Effector CD4-positive, alpha-beta T cell (primary cell): ENCODE measurements around the gene RCSD1.

Experiments used
- DNase-seq: peaks from one replicate; pipeline ENCODE4 v3.0.0-alpha.2; 2020

The RCSD1 gene

DNA sequence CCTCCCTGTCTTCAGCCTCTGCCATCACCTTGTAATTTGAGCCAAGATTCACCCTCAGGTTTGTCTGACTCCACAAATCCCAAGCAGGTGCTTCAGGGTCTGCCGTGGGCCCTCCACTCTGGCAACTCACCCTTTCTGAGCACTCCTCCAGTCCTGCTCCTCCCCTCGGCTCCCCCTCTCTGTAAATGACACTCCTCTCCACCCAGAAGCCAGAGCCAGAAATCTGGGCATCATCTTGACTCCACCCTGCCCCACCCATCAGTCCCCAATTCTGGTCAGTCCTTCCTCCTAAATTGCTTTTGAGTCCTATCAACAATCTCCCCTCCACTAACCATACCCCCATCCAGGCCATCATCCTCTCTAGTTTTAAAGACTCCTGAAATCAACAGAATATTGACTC lies 40.5 kb downstream of the RCSD1 start:
- no peak for DNase-seq

DNA sequence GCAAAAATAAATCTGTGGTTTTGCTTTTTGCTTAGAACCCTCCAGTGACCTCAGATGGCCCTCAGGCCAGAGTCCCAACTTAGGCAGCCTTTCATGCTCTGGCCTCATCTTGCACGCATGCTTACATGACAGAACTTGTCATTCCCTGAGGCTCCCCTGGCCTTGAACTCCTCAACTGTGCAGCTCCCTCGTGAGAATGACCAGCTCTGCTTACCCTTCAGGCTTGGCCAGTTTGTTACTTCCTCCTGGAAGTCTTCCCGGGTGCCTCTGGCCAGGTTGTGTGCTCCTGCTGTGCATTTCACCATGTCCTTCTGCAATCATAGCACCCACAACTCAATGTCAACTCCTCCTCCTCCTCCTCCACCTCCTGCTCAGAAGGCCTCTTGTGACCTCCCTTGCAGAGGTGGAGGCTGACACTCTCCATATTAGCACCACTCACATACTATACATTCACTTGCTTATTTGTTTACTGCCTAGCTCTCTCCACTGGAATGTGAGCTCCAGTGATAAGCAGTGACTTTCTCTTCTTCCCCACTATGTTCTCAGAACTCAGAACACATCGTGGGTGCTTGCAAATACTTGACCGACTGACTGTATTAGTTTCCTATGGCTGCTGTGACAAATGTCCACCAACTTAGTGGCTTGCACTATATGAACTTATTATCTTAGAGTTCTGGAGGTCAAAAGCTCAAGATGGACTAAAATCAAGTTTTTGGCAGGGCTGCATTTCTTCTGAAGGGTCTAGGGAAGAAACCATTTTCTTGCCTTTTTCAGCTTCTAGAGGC lies 41.9 kb downstream of the RCSD1 start:
- DNase-seq: no peak

DNA sequence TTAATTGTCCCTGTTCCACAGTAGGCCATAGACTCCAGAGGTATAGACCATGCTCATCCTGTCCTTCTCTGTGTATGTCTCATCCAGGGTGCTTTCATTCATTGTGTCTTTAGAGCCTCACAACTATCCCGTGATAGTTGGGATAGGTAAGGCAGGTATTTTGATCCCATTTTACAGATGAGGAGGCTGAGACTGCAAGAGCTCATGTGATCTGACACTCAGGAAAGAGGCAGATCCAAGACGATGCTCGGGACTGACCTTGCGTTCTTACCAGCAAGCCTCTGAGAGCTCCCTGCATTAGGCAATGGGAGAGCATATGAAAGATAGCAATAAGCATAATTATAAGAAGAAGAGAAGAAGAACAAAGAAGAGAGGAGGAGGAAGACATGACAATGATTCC lies 42.8 kb downstream of the RCSD1 start:
- DNase-seq: no peak

DNA sequence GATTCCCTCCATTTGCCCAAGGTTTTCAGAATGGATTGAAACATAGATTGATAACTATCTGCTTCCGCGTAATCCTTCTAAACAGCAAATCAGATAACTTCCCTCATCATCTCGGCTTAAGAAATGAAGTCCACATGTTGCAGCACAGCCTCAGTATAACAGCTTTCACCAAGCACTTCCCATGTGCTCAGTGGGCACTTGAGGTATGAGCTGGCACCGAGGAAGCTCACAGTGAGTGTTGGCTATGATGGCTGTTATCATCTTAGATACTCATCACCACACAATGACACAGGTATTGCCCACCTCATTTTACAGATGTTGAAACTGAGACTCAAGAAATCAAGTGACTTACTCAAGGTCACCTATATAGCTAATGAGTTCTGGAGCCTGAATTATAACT lies 43.2 kb downstream of the RCSD1 start:
- DNase-seq: no peak

DNA sequence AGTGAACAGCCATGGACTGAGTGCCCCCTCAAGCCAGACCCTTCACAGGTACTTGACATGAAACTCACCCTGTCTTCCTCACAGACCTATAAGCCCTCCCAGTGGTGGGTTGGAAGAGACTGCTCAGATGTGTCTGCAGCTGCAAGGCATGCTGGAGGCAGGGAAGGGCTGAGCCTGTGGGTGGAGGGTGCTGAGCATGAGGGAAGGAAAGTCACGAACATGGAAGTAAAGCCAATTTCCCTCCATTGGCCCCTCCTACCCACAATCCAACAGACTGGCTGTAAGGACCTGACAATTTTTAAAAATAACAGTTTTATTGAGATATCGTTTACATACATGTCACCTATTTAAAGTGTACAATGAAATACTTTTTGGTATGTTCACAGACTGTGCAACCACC lies 44.1 kb downstream of the RCSD1 start:
- DNase-seq: no peak

DNA sequence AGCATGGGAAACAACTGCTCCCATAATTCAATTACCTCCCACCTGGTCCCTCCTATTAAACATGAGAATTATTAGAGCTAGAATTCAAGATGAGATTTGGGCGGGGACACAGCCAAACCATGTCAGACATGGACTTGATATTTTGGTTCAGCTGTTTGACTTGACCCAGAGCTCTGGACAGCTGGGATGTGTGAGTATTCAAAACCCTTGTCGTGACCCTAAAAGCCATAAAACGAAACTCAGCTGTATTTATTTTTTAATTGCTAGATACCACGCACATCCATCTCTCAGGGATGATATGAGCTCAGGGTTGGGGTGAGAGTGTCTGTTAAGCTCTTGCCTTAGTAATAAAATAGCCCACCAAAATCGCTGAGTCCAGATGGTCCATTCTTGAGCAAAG lies 45.4 kb downstream of the RCSD1 start:
- DNase-seq: no peak

DNA sequence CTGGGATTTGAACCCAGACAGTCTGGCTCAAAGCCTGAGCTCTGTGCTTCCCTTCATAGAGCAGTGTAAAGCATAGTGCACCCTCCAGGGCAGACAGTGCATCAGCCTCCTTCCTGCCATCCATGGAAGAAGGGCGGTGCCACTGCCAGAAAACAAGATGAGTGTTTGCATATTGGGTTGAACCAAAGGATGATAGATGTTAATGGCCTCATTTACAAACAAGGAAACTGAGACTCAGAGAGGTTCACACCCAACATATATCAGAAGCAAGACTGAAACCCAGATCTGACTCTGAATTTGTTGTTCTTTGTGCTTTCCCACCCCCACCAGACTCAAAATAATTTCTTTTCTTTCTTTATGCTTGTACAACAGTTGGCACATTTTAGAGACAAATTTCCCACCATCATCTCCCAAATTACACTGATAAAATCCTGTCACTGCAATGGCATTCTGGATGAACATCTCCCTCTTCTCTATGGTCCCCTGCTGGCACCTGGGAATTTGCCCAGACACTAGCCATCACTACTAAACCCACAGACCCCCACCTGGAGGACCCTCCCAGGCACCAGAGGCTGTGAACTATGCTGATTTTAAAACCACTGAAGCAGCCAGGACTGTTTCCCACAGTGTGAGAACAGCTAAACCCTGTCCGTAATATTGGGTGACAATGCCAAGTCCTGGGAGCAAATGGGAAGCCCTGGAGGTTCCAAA lies 46.3 kb downstream of the RCSD1 start:
- DNase-seq: no peak

DNA sequence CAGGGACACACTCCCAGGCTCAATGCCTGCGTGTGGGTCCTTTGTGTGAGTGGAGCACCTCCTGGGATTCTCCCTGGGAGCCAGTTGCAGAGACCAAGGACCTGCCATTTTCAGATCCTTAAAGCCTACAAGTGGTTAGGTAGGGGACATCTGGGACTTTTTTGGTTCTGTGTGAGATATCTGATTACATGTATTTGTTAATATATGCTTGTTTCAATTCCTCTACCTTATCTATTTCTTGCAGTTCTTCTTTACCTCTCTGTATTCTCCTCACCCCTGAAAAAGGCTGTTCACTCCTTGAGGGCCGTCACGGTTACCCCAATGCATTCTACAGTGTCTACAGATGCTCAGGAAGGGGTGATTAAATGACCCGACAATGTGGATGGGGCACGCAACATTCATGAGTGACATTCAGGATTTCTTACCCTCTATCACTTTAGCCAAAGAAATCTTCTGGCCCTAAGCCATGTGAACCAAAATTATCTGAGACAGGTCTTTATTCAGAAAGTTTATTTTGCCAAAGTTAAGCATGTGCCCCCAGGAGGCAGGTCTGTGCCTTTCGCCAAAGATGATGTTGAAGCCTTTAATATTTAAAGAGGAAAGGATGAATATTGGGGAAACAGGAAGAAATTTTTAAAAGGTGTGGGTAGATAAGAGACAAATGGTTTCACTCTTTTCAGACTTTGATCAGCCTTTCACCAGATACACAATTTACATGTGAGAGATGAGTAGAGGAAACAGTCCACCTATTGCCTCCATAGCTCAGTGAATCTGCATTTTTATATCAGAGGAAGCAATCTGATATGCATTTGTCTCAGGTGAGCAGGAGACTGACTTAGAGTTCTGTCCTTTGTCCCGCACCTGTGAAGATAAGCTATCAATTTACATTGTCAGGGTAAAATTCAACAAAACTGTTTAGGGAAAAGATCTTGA lies 47.1 kb downstream of the RCSD1 start:
- DNase-seq: no peak

DNA sequence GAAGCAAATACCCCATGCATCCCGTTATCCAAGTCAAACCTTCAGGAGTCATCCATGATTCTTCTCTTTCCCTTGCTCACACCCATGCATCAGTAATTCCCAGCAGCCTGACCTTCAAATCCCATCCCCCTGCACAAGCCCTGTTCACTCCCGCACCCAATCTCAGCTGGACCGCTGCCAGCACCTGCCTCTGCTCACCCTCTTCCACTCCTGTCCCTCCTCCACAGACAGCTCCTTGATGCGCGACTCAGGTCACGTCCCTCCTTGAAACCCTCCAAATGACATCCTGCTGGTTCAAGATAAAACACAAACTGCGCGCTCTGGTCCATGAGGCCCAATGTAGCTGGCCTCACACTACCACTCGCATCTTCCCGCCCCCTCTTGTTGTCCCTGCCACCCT lies 48.4 kb downstream of the RCSD1 start:
- DNase-seq: no peak

DNA sequence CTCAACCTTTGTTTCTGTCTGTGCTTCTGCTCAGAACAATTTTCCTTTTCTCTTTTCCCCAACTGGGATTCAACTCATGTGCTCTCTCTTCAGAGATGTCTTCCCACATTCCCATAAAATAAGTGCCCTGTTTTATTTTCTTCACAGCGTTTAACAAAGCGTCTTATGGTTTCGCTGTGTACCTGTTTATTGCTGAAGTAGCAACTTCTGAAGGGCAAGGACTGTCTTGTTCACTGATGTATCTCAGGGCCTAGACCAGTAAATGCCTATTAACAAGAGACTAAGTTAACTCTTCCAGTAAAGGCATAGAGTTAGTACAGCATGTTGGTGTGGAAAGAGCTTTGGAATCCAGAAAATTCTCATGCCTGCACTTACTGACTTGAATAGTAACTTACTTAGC lies 48.8 kb downstream of the RCSD1 start:
- DNase-seq: no peak

DNA sequence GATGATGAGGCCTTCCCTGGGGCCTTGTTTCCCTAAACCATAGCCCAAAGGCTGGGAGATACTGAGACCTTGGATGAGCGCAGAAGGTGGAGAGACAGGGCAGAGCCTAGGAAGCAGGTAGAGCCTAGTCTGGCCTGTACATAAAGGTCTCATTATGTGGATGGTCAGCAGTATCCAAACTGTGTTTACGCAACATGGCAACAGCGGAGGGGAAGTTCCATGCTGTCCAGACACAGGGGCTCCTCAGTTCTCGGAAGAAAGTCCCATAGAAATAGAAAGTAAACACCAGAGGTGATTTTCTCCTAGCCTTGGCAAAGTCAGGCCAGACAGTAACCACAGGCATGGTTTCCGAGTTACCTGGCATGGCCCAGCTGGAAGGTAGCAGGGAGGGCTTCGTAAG lies 49.7 kb downstream of the RCSD1 start:
- DNase-seq: no peak

DNA sequence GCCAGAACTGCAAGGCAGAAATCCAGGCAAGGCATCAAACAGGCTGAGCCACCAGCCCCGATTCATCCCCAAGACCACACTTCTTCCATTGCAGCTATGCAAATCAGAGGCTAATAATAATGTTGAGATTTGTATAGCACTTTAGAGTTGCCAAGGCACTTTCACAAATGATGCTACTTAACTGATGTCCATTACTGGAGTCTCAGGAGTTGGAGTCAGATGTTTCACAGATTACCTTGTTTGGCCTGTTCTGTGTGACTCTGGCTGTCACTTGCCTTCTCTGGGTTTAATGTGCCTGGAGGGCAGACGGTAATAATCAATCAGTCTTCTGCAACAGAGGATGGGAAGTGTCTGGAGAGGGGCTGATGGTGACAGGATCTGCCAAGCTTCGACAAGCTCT lies 51.0 kb downstream of the RCSD1 start:
- no peak for DNase-seq

DNA sequence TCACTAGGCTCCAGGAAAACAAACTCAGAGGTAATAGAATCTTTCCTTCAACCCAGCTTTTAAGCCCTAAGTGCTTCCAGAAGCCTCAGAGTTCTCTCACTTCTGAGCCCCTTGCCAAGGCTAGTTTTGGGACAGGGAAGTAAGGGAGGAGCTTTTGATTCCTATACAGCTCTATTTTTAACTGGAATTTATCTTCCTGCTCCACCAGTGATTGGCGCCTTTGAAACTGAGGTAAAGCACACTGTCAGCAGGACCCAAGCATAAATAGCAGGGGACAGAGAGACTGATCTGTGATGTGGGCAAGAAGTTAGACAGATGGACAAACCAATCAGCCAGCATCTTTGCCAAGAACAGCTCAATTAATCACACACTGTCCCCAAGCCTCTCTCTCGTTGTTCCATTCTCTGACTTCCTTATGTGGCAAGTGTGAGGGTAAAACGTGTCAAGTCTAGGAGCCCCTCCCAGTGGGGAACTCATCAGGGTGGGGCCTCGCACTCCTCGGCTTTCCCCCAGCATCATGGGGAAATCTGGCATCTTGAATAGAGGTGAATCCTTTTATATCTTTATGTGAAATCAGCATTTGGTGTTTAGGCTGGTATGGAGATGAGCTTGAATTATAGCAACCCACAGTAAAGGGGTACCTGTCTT lies 51.5 kb downstream of the RCSD1 start:
- DNase-seq: no peak

DNA sequence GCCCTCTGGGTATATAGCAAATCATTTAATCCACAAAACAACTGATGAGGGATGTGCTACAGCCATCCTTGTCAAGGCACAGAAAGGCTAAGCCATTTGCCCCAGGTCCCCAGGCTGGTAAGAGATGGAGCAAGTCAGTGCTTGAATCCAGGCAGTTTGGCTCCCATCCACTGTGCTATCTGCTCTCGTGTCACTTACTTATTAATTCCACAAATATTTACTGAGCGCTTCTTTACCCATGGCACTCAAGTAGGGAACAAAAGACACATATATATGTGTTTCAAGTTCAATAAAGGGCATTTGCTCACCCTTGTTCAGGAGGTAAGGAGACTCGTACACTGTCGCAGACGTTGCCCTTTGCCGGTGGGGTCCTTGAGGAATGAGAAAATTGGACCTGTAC lies 53.2 kb downstream of the RCSD1 start:
- no peak for DNase-seq

DNA sequence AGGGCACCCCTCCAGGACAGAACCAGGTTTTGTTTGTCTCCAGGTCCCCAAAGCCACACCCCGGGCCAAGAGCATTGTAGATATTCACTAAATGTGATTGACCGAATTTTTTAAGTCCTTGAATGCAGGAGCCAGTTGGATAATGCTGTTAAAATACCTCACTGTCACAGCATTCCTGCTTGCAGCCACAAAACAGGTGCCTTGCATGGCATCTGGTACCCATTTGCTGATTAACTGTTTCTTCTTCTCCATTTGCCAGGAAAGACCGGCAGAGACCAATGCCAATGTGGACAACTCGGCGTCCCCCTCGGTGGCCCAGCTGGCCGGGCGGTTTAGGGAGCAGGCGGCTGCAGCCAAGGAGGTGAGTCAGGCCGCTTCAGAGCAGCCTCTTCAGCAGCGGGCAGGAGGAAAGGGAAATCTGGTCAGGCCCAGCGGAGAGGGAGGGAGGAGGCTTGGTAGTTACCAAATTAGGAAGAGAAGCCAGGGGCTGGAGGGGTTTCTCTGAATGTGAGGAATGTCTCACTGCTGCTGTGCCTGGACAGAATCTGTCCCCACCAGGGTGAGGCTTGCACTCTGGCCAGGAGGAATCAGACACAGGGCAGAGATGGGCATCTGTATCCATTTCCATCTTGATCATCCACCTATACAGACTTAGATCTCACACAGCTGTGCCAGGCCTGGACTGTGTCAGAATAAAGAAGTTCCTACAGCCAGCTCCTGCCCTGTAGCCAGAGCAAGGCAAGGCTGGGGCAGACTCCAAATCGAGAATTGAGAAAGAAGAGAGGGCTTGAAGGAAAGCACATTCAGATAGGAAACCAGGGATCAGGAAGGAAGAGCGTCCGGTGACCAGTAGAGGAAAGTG lies 53.8 kb downstream of the RCSD1 start:
- DNase-seq: no peak

DNA sequence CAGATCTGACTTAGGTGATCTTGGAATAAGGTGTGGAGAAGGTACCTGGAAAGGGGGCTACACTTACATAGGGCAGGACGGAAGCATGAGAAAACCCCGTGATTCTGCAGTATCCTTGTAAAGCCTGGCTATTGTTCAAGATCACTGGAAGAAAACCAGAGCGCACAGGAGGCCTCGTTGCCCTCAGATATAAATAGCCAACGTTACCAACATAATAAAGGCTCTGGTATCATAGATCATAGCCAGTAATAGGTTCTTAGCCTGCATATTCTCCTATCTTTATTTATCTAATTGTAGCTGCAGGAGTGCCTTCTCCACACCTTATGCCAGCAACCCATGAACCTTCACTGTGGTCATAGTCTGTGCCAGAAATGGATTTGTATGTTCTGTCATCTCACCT lies 55.8 kb downstream of the RCSD1 start:
- DNase-seq: no peak

DNA sequence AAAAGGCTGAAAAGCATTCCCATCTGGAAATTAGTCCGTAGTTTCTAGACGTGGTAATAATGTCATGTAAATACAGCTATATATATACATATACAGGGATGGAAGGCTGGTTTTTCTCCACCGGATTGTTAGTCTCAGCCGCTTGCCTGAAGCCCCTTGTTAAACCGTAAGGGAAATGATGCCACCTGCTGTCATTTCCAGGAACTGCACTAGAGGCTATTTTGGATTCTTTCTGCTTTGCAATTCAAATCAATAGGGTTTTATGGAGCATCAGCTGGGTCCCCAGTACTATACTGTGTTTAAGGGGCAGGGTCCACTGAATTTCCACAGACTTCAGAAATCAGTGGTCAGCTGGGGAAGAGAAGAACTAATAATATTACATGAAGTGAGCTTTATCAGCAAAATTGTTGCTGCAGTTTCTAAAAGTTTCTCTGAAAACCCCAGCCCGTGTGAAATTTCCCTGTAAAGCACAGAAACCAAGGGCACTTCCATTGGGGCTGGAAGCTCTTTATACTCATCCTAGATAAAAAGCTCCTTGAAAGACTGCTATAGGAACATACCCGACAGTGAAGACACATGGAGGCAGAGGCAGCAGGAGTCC lies 58.0 kb downstream of the RCSD1 start:
- DNase-seq: peak; percentile 75

DNA sequence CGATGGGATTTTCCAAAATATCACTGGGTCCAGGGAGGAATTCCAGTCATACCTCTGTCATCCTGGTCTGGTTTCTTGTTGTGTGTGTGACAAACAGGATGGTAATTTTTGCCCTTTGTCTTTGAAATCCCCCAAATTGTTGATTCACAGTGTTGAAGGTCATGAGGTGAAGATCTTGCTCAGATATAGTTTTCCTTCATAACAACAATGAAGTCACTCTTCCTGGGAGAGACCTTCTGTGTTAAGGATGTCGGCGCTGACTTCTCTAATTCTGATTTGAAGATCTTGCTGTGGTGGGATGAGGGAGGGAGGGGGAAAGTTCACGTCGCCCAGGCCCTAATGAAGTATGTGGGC lies 59.5 kb downstream of the RCSD1 start:
- no peak for DNase-seq

DNA sequence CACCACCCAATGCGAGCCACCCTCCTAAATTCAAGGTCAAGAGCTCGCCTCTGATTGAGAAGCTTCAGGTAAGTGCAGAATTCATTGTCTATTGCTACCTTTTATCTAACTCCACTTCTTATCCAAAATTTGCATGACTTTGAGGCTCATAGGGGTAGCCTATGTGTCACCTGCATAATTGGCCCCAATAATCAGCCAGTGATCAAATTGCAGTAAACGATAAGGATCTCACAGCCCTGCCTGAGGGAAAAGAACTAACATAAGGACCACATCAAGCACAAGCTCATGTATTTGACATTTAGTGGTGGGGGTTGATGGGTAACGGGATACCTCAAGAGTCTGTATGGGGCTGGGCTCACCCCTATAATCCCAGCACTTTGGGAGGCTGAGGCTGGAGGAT lies 60.0 kb downstream of the RCSD1 start:
- no peak for DNase-seq

DNA sequence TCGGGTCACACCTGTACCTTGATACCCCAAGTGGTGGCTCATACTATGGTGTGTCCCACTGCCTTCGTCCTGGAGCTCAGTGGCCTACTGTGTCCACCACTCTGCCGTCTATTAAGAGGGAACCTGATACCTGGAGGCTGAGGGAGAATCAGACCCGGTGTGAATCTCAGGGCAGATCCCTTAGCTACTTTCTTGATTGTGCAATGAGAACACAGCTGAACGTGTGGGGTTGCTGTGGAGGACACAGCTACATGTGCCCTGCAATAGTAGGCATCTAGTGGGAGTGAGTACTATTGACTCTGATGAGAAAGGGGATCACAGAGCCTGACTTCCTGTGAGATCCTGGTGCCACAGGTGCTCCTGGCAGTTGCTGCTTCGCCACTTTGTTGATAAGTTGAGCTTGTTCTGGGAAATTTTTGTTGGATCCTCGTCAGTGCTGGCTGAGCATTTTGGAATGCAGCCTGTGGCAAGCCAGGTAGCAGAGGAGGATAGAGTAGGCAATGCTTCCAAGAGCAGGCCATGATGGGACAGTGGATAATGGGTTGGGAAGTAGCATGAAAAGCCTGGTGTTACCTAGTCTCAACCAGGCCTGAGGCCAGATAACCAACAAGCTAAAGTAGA lies 63.5 kb downstream of the RCSD1 start:
- no peak for DNase-seq

DNA sequence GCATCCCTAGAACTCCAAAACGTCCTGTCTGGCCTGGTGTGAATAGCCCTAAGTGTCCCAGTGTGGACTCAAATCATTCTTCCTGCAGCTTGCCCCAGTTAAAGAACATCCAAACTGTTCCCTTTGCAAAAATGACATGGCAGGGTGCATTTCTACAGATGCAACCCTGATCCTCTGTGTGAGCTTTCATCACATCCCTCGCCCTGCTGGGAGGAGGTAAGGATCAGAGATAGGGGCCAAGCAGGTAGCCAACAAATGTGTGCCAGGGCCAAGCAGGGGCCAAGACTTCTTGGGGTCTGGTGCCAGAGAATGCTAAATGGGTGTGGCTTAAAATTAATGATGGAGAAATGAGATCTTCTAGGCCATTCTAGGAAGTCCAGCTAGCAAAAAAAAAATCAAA lies 64.7 kb downstream of the RCSD1 start:
- DNase-seq: no peak
